ENCODE measurements around the gene CDH16.
A peak's percentile ranks its signal among the peaks of the same experiment; 100 is the strongest.

CDH16 gene

GRCh38 chr16:66926171-66926947 lies 7.7 kb upstream of the CDH16 start:
- TF ChIP-seq CTCF (IDR thresholded peaks at IDR 0.05; ENCODE audit: borderline replicate concordance, insufficient read depth, low read depth, low read length), result no peak
- H3K4me3 ChIP-seq (ENCODE audit: low read depth, low read length), result no peak overlapping the region

GRCh38 chr16:66925322-66925840 lies 6.7 kb upstream of the CDH16 start, which contains the start of gene RRAD:
Gene RRAD (minus strand): TSS chr16:66925535. CDS start chr16:66925179, 356 bp downstream.
- H3K4me3 ChIP-seq (ENCODE audit: low read depth, low read length), result no peak within 1 kb of the TSS
- no peak for TF ChIP-seq CTCF (IDR thresholded peaks at IDR 0.05; ENCODE audit: borderline replicate concordance, insufficient read depth, low read depth, low read length)

DNA sequence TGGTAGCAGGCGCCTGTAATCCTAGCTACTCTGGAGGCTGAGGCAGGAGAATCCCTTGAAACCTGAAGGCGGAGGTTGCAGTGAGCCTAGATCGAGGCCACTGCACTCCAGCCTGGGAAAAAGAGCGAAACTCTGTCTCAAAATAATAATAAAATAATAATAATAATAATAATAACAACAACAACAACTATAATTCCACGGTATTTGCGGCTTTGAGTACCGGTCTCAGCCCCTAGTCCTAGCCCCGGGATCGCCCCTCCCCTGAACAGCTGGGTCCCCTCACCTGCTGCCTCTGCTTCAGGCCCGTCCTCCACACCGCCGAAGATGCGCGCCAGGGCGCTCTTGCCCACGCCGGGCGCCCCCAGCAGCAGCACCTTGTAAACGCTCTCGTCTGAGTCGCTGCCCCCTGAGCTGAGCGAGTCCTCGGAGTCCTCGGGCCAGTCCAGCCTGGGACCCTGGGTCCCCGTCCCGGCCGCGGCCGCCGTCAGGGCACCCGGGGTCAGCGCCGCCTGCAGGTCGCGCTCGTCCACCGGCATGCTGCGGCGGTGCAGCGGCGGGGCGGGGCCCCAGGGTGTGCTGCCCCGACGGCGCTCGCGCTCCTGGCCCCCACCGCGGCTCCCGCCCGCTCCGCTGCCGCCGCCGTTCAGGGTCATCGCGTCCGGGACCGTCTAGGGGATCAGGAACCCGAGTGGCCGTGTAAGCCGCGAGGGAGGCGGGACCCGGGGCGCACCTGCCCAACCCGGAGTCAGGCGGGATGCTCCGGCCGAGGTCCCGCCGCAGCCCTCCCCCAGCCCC lies 6.0 kb upstream of the CDH16 start:
- TF ChIP-seq CTCF (IDR thresholded peaks at IDR 0.05; ENCODE audit: borderline replicate concordance, insufficient read depth, low read depth, low read length), result peak; percentile 50; the same call in 1 of the 2 replicates
- H3K4me3 ChIP-seq (ENCODE audit: low read depth, low read length), result no peak overlapping the region

- no peak for TF ChIP-seq CTCF (IDR thresholded peaks at IDR 0.05; ENCODE audit: borderline replicate concordance, insufficient read depth, low read depth, low read length)
- no peak overlapping the region for H3K4me3 ChIP-seq (ENCODE audit: low read depth, low read length)
Measured at GRCh38 chr16:66923866-66924265, 5.2 kb upstream of the CDH16 start.

DNA sequence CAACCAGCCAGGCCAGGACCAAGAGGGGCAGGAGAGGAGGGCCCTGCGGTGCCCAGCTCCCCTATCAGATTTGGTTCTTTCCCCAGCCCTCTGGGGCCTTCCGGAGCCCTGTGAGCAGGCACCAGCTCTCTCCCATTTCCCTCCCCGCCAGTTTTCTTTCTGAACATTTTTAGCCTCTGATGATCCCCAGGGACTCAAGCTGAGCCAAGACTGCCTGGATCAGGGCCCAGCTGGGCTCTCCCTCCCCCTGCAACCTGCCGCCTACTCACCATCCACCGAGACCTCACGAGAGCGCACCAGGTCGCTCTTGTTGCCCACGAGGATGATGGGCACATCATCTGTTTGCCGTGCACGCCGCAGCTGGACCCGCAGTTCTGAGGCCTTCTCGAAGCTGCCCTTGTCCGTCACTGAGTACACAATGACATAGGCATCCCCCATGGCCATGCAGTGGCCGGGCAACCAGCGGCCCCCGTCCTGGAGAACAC lies 4.6 kb upstream of the CDH16 start:
- H3K4me3 ChIP-seq (ENCODE audit: low read depth, low read length), result no peak overlapping the region
- no peak for TF ChIP-seq CTCF (IDR thresholded peaks at IDR 0.05; ENCODE audit: borderline replicate concordance, insufficient read depth, low read depth, low read length)

- no peak for TF ChIP-seq CTCF (IDR thresholded peaks at IDR 0.05; ENCODE audit: borderline replicate concordance, insufficient read depth, low read depth, low read length)
- H3K4me3 ChIP-seq (ENCODE audit: low read depth, low read length), result no peak overlapping the region
Measured at GRCh38 chr16:66921729-66922450, 3.2 kb upstream of the CDH16 start.
